OCI-LY3 (cell line): ENCODE data around the gene SLC25A45.

Experiments used
- H2AFZ ChIP-seq: fragments of 200-600, 300-600 bp; shearing (Covaris generic); 2 replicates; pipeline ENCODE4 v1.6.0; 2014; ENCODE audit warnings: antibody characterized with exemption, low read depth, low read length
- H3K27ac ChIP-seq: fragments of 200-600, 300-600 bp; sonication (generic); 2 replicates; pipeline ENCODE4 v1.5.1; 2014; ENCODE audit warnings: mild to moderate bottlenecking, low read length, moderate library complexity, mixed read lengths
- H3K27me3 ChIP-seq: fragments of 200-600, 300-600 bp; sonication (generic); 2 replicates; pipeline ENCODE4 v1.6.1; 2014; ENCODE audit warnings: low read depth, low read length, mixed read lengths
- H3K36me3 ChIP-seq: fragments of 200-600, 300-600 bp; sonication (generic); replicated peaks from 2 replicates; pipeline ENCODE3; 2014; ENCODE audit warnings: low read depth, low read length, mixed read lengths
- H3K4me1 ChIP-seq: fragments of 300-600, 200-600 bp; sonication (generic); 2 replicates; pipeline ENCODE4 v1.6.1; 2014; ENCODE audit warnings: low read length, mixed read lengths
- H3K4me2 ChIP-seq: fragments of 200-600, 300-600 bp; sonication (generic); 2 replicates; pipeline ENCODE4 v1.6.1; 2014; ENCODE audit warnings: low read length, mixed read lengths
- H3K4me3 ChIP-seq: fragments of 300-600, 200-600 bp; sonication (generic); 2 replicates; pipeline ENCODE4 v1.5.1; 2014; ENCODE audit warnings: antibody characterized with exemption, mild to moderate bottlenecking, low read length, moderate library complexity
- H3K79me2 ChIP-seq: fragments of 300-600, 200-600 bp; shearing (Covaris generic); 2 replicates; pipeline ENCODE4 v1.6.1; 2014; ENCODE audit warnings: mild to moderate bottlenecking, low read length, mixed read lengths
- H3K9ac ChIP-seq: fragments of 300-600, 200-600 bp; shearing (Covaris generic); 2 replicates; pipeline ENCODE4 v1.6.0; 2014; ENCODE audit warnings: mild to moderate bottlenecking, low read length, moderate library complexity
- H3K9me3 ChIP-seq: fragments of 200-600, 300-600 bp; shearing (Covaris generic); 2 replicates; pipeline ENCODE4 v1.6.1; 2014; ENCODE audit warnings: low read length, mixed read lengths; ENCODE audit not compliant: insufficient read depth
- H4K20me1 ChIP-seq: fragments of 200-600, 300-600 bp; sonication (generic); 2 replicates; pipeline ENCODE4 v1.6.1; 2016; ENCODE audit warnings: low read length, mixed read lengths; ENCODE audit not compliant: insufficient read depth
- CTCF ChIP-seq: fragments of 200-600, 300-600 bp; sonication (generic); IDR thresholded peaks from 2 replicates; pipeline ENCODE4 v1.5.1; 2014; ENCODE audit warnings: antibody characterized with exemption, low read length, low read depth
- EZH2phosphoT487 ChIP-seq: fragments of 200-600 bp; shearing (Covaris generic); IDR thresholded peaks from 2 replicates; pipeline ENCODE4 v1.6.1; 2018; ENCODE audit warnings: antibody characterized with exemption, mixed run types, low read depth

The SLC25A45 gene

GRCh38 chr11:65362966-65363365, 19.5 kb downstream of the SLC25A45 start:
- no peaks in the 10 kb centered on the region for H3K9me3 ChIP-seq
- H4K20me1 ChIP-seq = no peaks in the 10 kb centered on the region
- TF ChIP-seq EZH2phosphoT487 = no peak
- 0 out of 2 replicates have a peak, but pooled peaks cover 3% of the 10 kb centered on the region for H3K4me1 ChIP-seq
- H3K9ac ChIP-seq = no peak overlapping the region
- no peak overlapping the region for H3K4me3 ChIP-seq
- no peak overlapping the region for H3K27ac ChIP-seq
- no peak overlapping the region for H3K4me2 ChIP-seq
- H3K27me3 ChIP-seq = no peaks in the 10 kb centered on the region; the same call in 1 of the 2 replicates
- no peaks in the 10 kb centered on the region for H3K79me2 ChIP-seq
- H2AFZ ChIP-seq = no peak overlapping the region
- no peaks in the 10 kb centered on the region for H3K36me3 ChIP-seq

GRCh38 chr11:65362320-65362931, 20.0 kb downstream of the SLC25A45 start:
- no peak overlapping the region for H3K4me3 ChIP-seq
- no peak overlapping the region for H2AFZ ChIP-seq
- H3K27me3 ChIP-seq = no peaks in the 10 kb centered on the region; the same call in 1 of the 2 replicates
- H3K9ac ChIP-seq = no peak overlapping the region
- no peaks in the 10 kb centered on the region for H3K9me3 ChIP-seq
- 0 out of 2 replicates have a peak, but pooled peaks cover 3% of the 10 kb centered on the region for H3K4me1 ChIP-seq
- TF ChIP-seq EZH2phosphoT487 (no peak), CTCF (no peak)
- no peaks in the 10 kb centered on the region for H4K20me1 ChIP-seq
- H3K79me2 ChIP-seq = no peaks in the 10 kb centered on the region
- H3K4me2 ChIP-seq = no peak overlapping the region
- no peaks in the 10 kb centered on the region for H3K36me3 ChIP-seq
- no peak overlapping the region for H3K27ac ChIP-seq

GRCh38 chr11:65357856-65358356, 24.5 kb downstream of the SLC25A45 start:
- H3K4me3 ChIP-seq = no peak overlapping the region
- no peaks in the 10 kb centered on the region for H3K79me2 ChIP-seq
- no peak overlapping the region for H3K27ac ChIP-seq
- no peaks in the 10 kb centered on the region for H3K36me3 ChIP-seq
- no peak overlapping the region for H2AFZ ChIP-seq
- peaks cover 10% of the 10 kb centered on the region; the same call in 1 of the 2 replicates for H3K27me3 ChIP-seq
- no peaks in the 10 kb centered on the region for H3K9me3 ChIP-seq
- H3K4me2 ChIP-seq = no peak overlapping the region
- TF ChIP-seq CTCF = no peak
- no peak for TF ChIP-seq EZH2phosphoT487
- H3K9ac ChIP-seq = no peak overlapping the region
- H3K4me1 ChIP-seq = peaks cover 11% of the 10 kb centered on the region
- no peaks in the 10 kb centered on the region for H4K20me1 ChIP-seq

- H3K4me2 ChIP-seq = no peak overlapping the region
- H3K4me3 ChIP-seq = no peak overlapping the region
- peaks cover 10% of the 10 kb centered on the region; the same call in 1 of the 2 replicates for H3K27me3 ChIP-seq
- H3K4me1 ChIP-seq = peaks cover 11% of the 10 kb centered on the region
- H3K9me3 ChIP-seq = no peaks in the 10 kb centered on the region
- TF ChIP-seq EZH2phosphoT487 = no peak
- TF ChIP-seq CTCF = no peak
- no peaks in the 10 kb centered on the region for H3K79me2 ChIP-seq
- no peak overlapping the region for H3K27ac ChIP-seq
- H4K20me1 ChIP-seq = no peaks in the 10 kb centered on the region
- H3K36me3 ChIP-seq = peaks cover 9% of the 10 kb centered on the region
- H2AFZ ChIP-seq = no peak overlapping the region
- no peak overlapping the region for H3K9ac ChIP-seq
Observed at GRCh38 chr11:65356394-65356972, 26.0 kb downstream of the SLC25A45 start.
